ENCODE results near the gene GRM7.

GRCh38 chr3:7333125-7333524 lies 472.2 kb downstream of the GRM7 start:
- no peak for TF ChIP-seq CTCF (IDR thresholded peaks at IDR 0.05)
- TF ChIP-seq EZH2 (IDR thresholded peaks at IDR 0.05; ENCODE audit: borderline replicate concordance, insufficient read depth, low read depth, low read length, poor library complexity, severe bottlenecking): no peak
